ENCODE data around the gene UGT2A2. TPM values are rescaled to one million over a fixed set of nuclear protein-coding genes. Genes with fewer than 3 reads are reported as not detected.

The UGT2A2 gene
- total RNA-seq: not detected in 2 replicates

GRCh38 chr4:69639542-69639941 lies at the start of gene UGT2A2:
UGT2A2 (minus strand) TSS chr4:69639642; CDS start chr4:69639640, 2 bp downstream.

GRCh38 chr4:69653147-69653546 lies 13.7 kb upstream of the UGT2A2 start, which contains the start of gene UGT2A1:
UGT2A1 (minus strand) TSS chr4:69653247; CDS start chr4:69647644, 5,603 bp downstream.

Small RNAs within 50 kb of the gene (small RNA-seq; reads per million reads assigned to genes)
- not detected for gene UGT2A2

Other genes with a start within 250 kb of the UGT2A2 start
- gene UGT2B4, start 143.7 kb downstream of the UGT2A2 start, total RNA-seq: not detected in 2 replicates
- not detected in 2 replicates for gene UGT2A1, start 13.6 kb upstream of the UGT2A2 start, total RNA-seq
- under 0.01 and 0.11 TPM in 2 replicates for gene SULT1B1, start 121.0 kb upstream of the UGT2A2 start, total RNA-seq
- 0.22 TPM in 1 of 2 replicates, not detected in the other for gene SULT1E1, start 220.5 kb upstream of the UGT2A2 start, total RNA-seq